ENCODE data around the gene SCAANT1.

SCAANT1 gene

GRCh38 chr3:63911873-63912767, at the start of gene SCAANT1:
SCAANT1 (minus strand) TSS chr3:63912383.
- DNase-seq, result peak; percentile 88

- DNase-seq, result peak; percentile 10
These were observed 49.7 kb upstream of the SCAANT1 start for GRCh38 chr3:63961891-63962290.

- no peak for DNase-seq
These were observed 48.0 kb upstream of the SCAANT1 start for GRCh38 chr3:63960048-63960711.

GRCh38 chr3:63959146-63959545, 47.0 kb upstream of the SCAANT1 start:
- no peak for DNase-seq

- no peak for DNase-seq
These were observed 43.8 kb upstream of the SCAANT1 start for GRCh38 chr3:63955830-63956545.

GRCh38 chr3:63955036-63955650, 43.0 kb upstream of the SCAANT1 start:
- no peak for DNase-seq

- no peak for DNase-seq
These were observed 42.0 kb upstream of the SCAANT1 start for GRCh38 chr3:63954182-63954581.

- DNase-seq, result no peak
These were observed 40.0 kb upstream of the SCAANT1 start for GRCh38 chr3:63952248-63952594.

- DNase-seq, result no peak
These were observed 39.5 kb upstream of the SCAANT1 start for GRCh38 chr3:63951492-63952247.

- DNase-seq, result no peak
These were observed 38.5 kb upstream of the SCAANT1 start for GRCh38 chr3:63950698-63951097.

- DNase-seq, result no peak
These were observed 36.8 kb upstream of the SCAANT1 start for GRCh38 chr3:63949005-63949404.

- no peak for DNase-seq
These were observed 35.4 kb upstream of the SCAANT1 start for GRCh38 chr3:63947594-63947993.

- no peak for DNase-seq
These were observed 34.6 kb upstream of the SCAANT1 start for GRCh38 chr3:63946753-63947152.

- no peak for DNase-seq
These were observed 33.4 kb upstream of the SCAANT1 start for GRCh38 chr3:63945558-63946096.

GRCh38 chr3:63943678-63944077, 31.5 kb upstream of the SCAANT1 start:
- no peak for DNase-seq

GRCh38 chr3:63942528-63942927, 30.3 kb upstream of the SCAANT1 start:
- no peak for DNase-seq

- DNase-seq, result no peak
These were observed 28.2 kb upstream of the SCAANT1 start for GRCh38 chr3:63940389-63940757.

- no peak for DNase-seq
These were observed 25.8 kb upstream of the SCAANT1 start for GRCh38 chr3:63937661-63938651.

GRCh38 chr3:63936925-63937324, 24.7 kb upstream of the SCAANT1 start:
- DNase-seq, result no peak

GRCh38 chr3:63934041-63934866, 22.1 kb upstream of the SCAANT1 start:
- DNase-seq, result no peak

Data from CD4-positive, alpha-beta T cell treated with Interleukin-6 for 4 hours (primary cell).